GM12891 (cell line): ENCODE results near the gene ZNF254.

ENCODE experiments used
- DNase-seq: peaks from one replicate; pipeline ENCODE4 v3.0.0; 2011; ENCODE audit warnings: low spot score; ENCODE audit not compliant: insufficient read length
- FAIRE-seq: peaks from 2 replicates; lab custom pipeline; 2011; peaks lifted over from hg19 to GRCh38; lab: Jason Lieb, UNC
- PAX5 ChIP-seq: IDR thresholded peaks from 2 replicates; pipeline ENCODE4 v1.6.1; 2011; ENCODE audit warnings: low read length, moderate library complexity, mild to moderate bottlenecking; ENCODE audit not compliant: insufficient read depth, severe bottlenecking
- POLR2A ChIP-seq: IDR thresholded peaks from 2 replicates; pipeline ENCODE4 v1.6.1; 2011; ENCODE audit warnings: low read depth, low read length, control low read depth
- POLR2AphosphoS5 ChIP-seq: IDR thresholded peaks from 2 replicates; pipeline ENCODE4 v1.6.1; 2011; ENCODE audit warnings: low read depth, low read length, control low read depth
- POU2F2 ChIP-seq: IDR thresholded peaks from 2 replicates; pipeline ENCODE4 v1.6.1; 2011; ENCODE audit warnings: low read depth, mild to moderate bottlenecking, control low read depth, low read length, moderate library complexity
- SPI1 ChIP-seq: IDR thresholded peaks from 2 replicates; pipeline ENCODE4 v1.6.1; 2011; ENCODE audit warnings: low read depth, low read length, control low read depth
- TAF1 ChIP-seq: IDR thresholded peaks from 2 replicates; pipeline ENCODE4 v1.6.1; 2011; ENCODE audit warnings: low read depth, low read length, control low read depth

The ZNF254 gene

GRCh38 chr19:24101459-24102115 lies 14.6 kb downstream of the ZNF254 start:
- TF ChIP-seq PAX5: no peak
- no peak for TF ChIP-seq POU2F2
- TF ChIP-seq POLR2AphosphoS5: no peak
- TF ChIP-seq POLR2A: no peak
- TF ChIP-seq TAF1: no peak
- DNase-seq (no peak), FAIRE-seq (no peak)

- FAIRE-seq (no peak), DNase-seq (no peak)
- TF ChIP-seq TAF1: no peak
- no peak for TF ChIP-seq SPI1
- no peak for TF ChIP-seq PAX5
- TF ChIP-seq POLR2A: no peak
These were observed 40.6 kb downstream of the ZNF254 start for GRCh38 chr19:24127601-24128000.

GRCh38 chr19:24140099-24140498 lies 53.1 kb downstream of the ZNF254 start:
- FAIRE-seq: no peak
- DNase-seq: no peak
- TF ChIP-seq POLR2AphosphoS5: no peak

GRCh38 chr19:24140591-24140990 lies 53.6 kb downstream of the ZNF254 start:
- FAIRE-seq: no peak
- no peak for TF ChIP-seq SPI1
- TF ChIP-seq POLR2A: no peak
- TF ChIP-seq POU2F2: no peak
- TF ChIP-seq POLR2AphosphoS5: no peak
- no peak for TF ChIP-seq PAX5
- no peak for TF ChIP-seq TAF1
- DNase-seq: no peak

GRCh38 chr19:24141612-24142011 lies 54.6 kb downstream of the ZNF254 start:
- DNase-seq: no peak
- FAIRE-seq: no peak
- TF ChIP-seq TAF1 (no peak), POLR2A (no peak), POLR2AphosphoS5 (no peak), PAX5 (no peak)

- DNase-seq (no peak), FAIRE-seq (no peak)
- TF ChIP-seq PAX5 (no peak), TAF1 (no peak), POLR2AphosphoS5 (no peak), POLR2A (no peak), SPI1 (no peak), POU2F2 (no peak)
These were observed 55.8 kb downstream of the ZNF254 start for GRCh38 chr19:24142771-24143170.

- no peak for FAIRE-seq
- TF ChIP-seq POU2F2: no peak
- no peak for TF ChIP-seq PAX5
- no peak for TF ChIP-seq POLR2AphosphoS5
- TF ChIP-seq TAF1: no peak
- no peak for TF ChIP-seq POLR2A
- TF ChIP-seq SPI1: no peak
- DNase-seq: no peak
These were observed 72.7 kb downstream of the ZNF254 start for GRCh38 chr19:24159707-24160106.

- TF ChIP-seq PAX5 (no peak), TAF1 (no peak), SPI1 (no peak), POLR2AphosphoS5 (no peak), POU2F2 (no peak), POLR2A (no peak)
- DNase-seq (no peak), FAIRE-seq (no peak)
These were observed 79.1 kb downstream of the ZNF254 start for GRCh38 chr19:24166055-24166454.

GRCh38 chr19:24173882-24174281 lies 86.9 kb downstream of the ZNF254 start:
- TF ChIP-seq PAX5 (no peak), TAF1 (no peak), POLR2A (no peak), POLR2AphosphoS5 (no peak), SPI1 (no peak), POU2F2 (no peak)
- DNase-seq (no peak), FAIRE-seq (no peak)

- no peak for FAIRE-seq
These were observed 90.7 kb downstream of the ZNF254 start for GRCh38 chr19:24177686-24178085.

GRCh38 chr19:24178207-24178606 lies 91.2 kb downstream of the ZNF254 start:
- TF ChIP-seq TAF1: no peak
- TF ChIP-seq PAX5: no peak
- no peak for TF ChIP-seq SPI1
- no peak for TF ChIP-seq POLR2AphosphoS5
- TF ChIP-seq POLR2A: no peak
- no peak for TF ChIP-seq POU2F2
- FAIRE-seq: no peak
- DNase-seq: no peak

More at GRCh38 chr19:24177686-24178085, 90.7 kb downstream of the ZNF254 start:
- TF ChIP-seq SPI1 (no peak), POLR2AphosphoS5 (no peak), PAX5 (no peak), POLR2A (no peak), POU2F2 (no peak), TAF1 (no peak)
- DNase-seq: no peak
